Right forelimb (tissue), 1 donor: ENCODE measurements around the gene TEX12.
"Not testable (repeated sequence)": the region's sequence is repeated elsewhere in the genome, so short reads cannot be mapped to it uniquely, and the experiment has no call there.

ENCODE experiments used
- DNase-seq: peaks from one replicate; pipeline ENCODE4 v3.0.0-alpha.2; 2018

TEX12 gene, protein sequence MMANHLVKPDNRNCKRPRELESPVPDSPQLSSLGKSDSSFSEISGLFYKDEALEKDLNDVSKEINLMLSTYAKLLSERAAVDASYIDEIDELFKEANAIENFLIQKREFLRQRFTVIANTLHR

DNA sequence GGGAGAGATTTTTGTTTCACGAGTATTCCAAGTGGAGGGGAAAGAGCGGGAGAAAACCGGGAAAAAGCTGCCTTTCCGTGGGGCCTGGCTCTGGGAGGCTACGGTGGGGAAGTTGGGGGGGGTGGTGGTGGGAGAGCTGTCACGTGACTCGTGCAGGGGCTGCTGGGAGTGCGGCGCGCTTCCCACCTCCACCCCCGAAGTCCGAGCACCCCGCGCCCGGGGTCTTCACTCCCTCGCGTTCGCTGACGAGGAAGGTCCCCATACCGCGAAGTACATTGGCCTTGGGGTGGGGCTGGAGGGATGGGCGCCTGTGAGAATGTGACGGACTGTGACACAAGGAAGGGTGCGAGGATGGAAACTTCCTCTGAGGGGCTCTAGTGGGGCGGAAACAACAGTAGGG, at the start of gene TEX12:
Gene TEX12 (plus strand): TSS at position 228 of the 400 bp plus-strand sequence. CDS start 1,897 bp downstream, outside the sequence.
- no peak for DNase-seq

DNA sequence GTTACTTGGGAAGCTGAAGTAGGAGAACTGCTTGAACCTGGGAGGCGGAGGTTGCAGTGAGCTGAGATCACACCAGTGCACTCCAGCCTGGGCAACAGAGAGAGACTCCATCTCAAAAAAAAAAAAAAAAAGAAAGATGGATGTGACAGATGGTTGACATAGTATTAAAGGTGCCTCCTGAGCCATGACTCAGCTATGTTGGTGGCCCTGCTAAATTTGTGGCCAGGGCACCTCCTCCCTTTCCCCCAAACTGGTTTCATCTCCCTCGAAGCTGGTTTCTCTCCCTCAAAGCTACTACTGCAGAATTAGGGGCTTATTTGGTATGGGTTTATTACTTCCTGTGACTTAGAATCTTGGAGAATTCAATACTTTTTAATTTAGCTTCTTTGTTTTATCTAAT, 49.0 kb upstream of the TEX12 start:
- no peak for DNase-seq

DNA sequence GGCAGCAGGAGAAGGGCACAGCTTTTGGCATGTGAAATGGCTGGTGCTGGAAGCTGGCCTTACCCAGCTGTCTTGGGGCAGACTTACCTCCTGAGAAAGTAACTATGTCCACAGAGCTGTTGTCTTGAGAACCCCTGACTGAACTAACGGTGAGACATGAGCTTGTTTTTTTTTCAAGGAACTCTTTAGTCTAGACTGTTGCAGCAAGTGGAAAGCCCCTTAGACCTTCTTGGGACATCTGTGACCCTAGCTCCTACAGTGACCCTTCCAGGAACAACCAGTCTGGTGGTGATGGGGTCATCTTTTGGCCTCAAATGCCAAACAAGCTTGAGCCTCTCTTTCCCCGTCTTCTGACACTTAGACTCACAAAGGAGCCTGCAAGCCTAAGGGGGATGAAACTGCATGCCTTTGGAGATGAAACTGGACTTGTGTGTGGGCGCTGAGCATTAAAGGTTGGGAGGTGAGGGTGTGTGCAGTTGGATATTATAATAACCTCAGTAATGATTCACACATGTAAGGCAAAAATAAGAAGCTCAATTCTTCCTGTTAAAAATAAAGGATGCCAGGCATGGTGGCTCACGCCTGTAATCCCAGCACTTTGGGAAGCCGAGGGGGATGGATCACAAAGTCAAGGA, 45.1 kb upstream of the TEX12 start:
- DNase-seq: no peak

DNA sequence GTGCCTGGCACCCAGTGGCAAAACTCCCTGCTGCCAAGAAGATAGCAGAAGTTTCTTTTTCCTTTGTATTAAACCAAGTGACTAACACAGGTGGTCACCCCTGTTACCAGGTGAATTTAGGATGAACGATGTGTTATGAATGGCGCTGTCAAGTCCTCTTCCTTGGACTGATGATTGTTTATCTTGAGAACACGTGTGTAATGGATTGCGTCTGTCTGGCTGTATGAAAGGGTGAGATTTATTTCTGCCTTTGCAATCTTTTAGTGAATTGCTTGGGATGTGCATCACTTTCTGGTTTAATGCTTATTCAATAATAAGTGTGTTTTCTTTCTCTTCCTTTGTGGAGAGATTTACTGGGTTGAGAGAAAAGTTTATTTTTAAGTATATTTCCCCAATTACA, 44.0 kb upstream of the TEX12 start:
- DNase-seq: no peak

DNA sequence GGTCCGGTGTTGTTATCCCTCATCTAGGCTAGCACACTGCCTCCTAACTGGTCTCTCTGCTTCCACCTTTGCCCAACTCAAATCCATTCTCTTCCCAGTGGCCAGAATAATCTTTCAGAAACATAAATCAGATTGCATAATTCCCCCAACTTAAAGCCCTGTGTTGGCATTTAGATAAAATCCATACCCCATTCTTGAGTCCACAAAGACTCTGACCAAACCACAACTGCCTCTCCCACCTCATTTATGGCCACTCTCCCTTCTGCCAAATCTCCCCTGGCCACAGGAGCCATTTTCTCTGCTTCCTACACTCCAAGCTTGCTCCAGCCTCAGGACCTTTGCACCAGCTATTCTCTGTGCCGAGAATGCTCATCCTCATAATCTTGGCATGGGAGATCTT, 40.1 kb upstream of the TEX12 start:
- DNase-seq: no peak

DNA sequence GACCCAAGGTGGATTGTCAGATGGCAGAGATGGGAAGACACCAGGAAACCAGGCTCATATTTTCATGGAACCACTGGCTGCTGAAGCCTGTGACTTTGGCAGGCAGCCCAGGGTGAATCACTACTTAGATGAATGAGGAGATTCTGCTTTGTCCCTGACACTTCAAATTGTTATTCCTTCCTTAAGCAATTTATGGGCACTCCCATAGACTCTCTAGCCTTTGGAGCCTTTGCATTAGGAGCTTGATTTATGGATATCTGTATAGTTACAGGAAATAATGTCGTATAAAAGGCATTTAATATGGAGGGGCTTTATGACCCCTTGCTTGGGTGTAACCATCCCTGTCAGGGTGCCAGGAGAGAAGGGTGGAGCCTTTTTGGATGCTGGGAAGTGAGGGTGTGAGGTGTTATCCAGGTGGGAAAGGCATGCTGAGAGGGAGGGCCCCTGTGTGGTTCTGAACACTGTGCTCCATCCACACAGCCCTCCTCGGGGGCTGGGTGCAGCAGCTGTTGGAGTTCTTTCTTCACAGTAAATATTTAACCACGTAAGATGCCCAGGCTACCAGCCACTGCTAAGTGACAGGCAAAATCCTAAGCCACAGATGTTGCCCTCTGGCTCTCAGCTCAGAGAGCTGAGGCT, 38.6 kb upstream of the TEX12 start:
- DNase-seq: no peak

DNA sequence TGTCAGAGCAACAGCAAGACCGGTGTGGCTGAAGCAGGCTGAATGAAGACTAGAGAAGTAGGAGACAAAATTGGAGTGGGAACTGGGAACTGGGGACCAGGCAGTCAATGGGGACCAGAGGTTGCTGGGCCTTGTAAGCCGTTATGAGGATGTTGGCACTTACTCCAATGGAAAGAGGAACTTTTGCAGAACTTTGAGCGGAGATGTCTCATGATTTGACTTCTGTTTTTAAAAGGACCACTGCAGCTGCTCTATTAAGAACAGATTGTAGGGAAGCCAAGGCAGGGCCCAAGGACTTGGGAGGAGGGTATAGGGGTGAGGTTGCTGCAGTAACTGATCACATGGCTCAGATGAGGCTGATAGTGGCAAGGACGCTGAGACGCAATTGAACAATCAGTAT, 37.5 kb upstream of the TEX12 start:
- no peak for DNase-seq

DNA sequence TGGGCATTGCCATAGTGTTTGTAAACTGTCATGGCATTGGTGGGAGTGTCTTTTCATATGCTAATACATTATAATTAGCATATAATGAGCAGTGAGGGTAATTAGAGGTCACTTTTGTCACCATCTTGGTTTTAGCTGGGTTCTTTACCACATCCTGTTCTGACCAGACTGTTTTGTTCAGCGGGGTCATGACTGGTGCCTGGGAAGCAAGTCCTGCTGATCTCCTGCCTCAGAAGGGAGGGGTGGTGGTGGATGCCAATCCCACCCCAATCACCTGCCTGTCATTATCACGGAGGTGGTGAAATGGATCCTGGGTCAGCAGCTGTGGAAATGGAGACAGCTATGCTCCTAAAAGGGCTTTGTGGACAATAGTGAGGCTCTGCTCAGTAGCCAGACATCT, 34.4 kb upstream of the TEX12 start:
- no peak for DNase-seq

DNA sequence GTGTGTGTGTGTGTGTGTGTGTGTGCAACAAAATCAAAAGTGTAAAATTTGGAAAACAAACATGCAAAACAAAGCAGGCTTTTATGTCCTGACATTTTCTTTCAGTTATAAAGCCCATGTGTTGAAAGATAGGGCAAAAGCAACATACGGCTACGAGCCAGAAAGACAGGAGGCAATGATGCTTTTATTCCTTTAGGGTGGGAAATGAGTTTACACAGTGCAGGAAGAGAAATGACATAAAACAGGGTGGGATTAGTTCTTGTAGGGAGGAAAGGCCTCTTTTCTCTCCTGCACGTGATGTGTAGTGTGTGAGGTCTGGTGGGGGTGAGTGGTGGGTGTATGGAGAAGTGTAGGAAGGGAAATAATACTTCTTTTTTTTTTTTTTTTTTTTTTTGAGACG, 32.7 kb upstream of the TEX12 start:
- no peak for DNase-seq

DNA sequence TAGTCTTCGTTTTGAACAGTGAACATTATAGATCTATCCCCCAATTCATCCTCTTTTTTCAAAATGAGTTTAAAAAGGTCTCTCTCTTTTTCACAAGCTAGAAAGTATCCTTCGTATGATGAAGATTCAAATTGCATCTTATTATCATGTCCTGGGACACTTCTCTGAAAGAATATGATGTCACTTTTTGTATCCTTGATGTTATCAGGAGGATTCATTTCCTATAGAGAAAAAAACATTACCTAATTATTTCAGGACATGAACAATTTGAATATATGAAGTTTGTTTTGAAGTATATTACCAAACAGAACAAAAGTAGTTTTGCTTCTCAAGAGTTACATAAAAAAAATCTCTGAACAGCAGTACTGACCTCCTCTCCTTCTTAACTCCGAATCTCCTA, 23.6 kb upstream of the TEX12 start:
- DNase-seq: no peak

DNA sequence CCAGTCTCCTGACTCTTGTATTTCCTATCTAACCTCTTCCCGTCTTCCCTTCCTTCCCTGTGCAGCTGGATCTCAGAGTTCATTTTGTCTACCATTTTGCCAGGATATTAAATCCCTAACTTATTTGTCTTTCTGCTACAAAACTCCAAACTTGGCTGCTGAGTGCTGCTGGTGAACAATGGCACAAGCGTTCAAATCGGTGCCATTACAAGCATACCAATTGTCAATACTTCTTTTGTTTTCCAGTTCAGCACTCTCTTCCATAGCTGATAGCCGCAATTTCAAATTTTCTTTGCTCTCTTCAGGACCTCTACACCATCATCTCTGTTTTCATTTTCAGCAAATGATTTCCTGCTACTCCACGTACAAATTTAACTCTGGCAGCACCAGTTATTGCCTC, 16.7 kb upstream of the TEX12 start:
- DNase-seq: no peak

DNA sequence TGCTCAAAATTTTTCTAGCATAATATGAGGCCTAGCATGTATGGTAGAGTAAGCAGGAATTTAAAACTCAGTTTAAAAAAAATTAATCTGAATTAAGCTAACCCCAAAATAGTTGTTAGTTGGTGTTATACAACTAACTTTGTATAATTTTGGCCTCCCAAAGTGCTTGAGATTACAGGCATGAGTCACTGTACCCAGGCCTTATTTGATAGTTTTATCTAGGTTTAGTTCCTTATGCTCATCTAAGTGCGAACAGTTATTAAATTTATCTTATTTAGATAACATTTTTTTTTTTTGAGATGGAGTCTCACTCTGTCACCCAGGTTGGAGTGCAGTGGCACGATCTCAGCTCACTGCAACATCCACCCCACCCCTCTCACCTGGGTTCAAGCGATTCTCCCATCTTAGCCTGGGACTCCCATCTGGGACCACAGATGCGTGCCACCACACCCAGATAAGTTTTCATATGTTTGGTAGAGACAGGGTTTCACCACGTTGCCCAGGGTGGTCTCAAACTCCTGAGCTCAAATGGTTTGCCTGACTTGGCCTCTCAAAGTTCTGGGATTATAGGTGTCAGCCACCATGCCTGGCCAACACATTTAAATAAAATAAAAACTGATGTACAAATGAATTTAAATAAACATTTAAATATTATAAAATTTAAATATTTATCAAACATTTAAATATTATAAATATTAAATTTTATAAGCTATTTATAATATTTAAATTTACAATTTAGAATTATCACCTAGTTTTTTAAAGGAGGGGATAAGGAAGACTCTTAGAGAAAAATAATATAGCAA, 10.8 kb upstream of the TEX12 start:
- no peak for DNase-seq

DNA sequence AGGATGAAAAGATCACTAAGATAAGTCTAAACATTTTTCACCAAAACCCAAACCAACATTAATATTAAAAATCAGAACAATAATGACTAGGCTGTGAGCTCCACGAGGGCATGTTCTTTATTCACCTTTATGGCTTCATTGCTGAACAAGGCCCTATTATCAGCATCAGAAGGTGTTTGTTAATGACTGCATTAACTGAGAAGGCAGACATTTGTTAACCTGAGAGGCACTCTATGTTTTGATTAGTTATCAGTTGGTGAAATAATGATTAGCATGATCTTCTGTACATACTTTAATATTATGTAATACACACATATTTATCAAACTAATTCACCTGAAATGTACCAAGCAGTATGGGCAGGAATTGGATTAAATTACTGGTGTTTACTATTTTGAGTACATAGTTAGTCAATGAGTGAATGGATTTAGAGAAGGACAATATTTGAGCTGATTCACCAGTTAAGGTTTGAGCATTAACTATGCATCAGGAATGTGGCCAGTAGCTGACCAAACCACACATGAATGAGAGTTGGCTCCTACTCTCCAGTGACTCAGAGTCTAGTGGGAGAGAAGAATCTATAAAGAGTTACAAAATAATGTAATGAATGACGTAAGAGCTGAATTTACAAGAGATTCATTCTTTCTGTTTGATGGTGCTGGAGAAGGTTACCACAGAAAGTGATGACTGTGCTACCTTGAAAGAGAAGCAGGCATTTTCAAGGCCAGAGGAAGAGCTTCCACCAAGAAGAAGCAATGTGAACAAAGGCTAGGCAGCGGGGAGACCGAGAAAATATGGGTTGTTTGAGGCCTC, 10.0 kb upstream of the TEX12 start:
- DNase-seq: no peak

DNA sequence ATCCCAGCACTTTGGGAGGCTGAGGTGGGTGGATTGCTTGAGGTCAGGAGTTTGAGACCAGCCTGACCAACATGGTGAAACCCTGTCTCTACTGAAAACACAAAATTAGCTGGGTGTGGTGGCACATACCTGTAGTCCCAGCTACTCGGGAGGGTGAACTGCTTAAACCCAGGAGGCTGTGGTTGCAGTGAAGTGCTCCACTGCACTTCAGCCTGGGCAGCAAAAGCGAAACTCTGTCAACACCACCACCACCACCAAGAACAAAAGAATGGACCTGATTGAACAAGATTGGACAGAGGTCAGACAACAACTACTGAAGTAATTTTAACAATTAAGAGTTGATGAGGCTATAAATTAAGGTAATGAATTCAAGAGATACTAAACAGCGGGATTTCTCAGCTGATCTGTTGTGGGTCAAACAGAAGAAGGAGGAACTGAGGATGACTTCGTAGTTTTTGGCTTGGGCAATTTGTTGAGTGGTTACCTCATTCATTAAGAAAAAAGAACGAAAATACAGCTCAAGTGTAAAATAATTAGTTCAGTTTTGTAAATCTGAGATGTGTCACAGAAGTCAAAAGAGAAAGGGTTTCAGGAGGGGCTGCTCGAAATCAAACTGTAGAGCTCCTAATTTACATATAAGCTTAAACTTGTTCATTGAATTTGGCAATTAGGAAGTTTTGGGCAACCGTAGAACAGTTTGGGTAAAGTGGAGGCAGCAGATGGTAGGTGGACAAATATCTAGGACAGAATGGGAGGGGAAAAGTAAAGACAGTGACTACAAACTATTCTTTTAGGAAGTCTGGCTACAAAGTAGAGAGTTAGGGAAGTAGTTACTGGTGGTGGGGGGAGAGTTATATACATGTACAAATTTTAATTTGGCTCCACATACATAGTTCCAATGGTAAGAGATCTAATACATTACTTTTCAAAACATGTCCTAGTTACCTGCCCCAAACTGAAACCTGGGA, 7.8 kb upstream of the TEX12 start:
- no peak for DNase-seq

DNA sequence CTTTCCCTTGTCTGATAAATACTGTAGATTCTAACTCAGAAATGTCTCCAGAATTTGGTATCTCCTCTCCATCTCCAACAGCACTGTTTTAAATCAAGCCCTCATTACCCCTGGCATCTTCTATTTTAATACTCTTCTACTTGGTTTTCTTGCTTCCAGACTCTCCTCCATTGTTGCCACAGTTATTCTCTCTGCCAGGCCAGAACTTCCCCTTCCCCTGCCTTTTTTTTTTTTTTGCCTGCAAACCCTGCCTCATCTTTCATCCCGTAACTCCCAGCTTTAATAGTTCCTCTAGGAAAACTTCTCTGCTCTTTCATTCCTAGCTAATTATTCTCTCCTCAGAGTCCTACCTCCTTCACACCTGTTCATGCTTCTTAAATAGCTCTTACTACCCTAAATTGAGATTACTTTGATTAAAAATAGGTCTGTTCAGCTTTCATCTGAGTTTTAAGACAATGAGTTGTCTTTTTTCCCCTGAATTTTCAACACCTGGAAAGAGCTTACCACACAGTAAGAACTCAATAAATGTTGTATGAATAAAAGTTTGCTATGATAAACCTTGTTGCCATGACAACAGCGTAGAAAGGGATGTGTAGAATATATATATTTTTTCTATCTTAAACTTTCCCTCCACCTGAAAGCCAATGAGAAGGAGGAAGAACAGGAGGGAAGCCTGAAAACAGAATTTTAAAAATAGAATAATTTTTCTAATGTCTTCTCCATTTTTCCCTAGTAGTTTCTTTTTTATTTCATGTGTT, 6.9 kb upstream of the TEX12 start:
- no peak for DNase-seq

DNA sequence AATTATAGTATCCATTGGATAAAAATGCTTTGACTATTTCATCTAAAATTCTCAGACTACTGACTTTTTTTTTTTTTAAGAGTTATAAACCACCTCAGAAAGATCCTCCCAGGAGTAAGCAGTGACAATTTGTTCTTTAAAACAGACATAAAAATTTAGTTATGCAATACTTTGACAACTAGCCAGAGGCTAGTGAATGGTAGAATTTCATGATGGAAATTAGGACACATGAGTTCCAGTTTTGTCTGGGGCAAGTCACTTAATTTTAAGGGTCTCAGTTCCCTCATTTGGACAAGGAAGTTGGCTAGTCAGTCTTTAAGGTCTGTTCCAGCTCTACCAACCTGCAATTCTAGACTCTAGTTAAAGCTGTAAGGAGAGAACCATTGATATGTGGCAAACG, 6.2 kb upstream of the TEX12 start:
- no peak for DNase-seq

DNA sequence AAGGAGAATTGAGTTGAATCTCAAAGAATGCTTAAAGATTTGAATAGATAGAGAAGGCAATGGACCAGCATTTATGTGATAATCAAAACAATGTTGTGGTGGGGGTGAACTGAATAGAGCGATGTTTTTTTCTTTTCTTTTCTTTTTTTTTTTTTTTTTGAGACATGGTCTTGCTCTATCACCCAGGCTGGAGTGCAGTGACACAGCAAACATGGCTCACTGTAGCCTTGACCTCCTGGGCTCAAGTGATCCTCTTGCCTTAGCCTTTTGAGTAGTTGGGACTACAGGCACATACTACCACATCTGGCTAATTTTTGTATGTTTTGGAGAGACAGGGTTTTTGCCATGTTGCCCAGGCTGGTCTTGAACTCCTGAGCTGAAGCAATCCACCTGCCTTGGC, 5.0 kb upstream of the TEX12 start:
- DNase-seq: not testable (repeated sequence)

DNA sequence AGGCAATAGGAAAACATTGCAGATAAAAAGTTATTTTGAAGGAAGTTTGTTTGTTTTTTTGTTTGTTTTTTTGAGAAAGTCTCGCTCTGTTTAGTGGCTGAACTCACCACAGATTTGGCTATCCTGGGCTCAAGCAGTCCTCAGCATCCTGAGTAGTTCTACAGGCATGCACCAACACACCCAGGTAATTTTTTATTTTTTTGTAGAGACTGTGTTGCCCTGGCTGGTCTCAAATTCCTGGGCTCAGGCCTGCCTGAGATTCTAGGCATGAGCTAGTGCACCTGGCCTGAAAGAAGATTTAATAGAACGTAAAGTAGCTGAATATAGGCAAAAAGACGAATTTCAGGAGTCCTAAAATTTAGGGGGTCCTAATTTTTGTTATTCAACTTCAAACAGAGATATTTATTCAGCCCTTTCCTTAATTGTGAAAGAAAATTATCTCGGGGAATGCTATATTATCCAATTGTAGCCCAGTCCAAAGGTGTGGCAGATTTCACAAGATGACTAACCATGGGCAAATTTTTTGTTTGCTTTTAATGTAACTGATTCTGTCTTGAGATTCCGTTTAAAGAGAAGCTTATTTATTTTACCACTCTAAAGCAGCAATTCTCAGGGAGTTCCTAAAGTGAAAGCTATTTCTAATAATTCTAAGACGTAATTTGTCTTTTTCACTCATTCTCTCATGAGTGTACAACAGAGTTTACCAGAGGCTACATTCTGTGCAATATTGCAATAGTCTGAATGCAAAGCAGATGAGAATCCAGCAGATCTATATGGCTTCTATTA, 4.2 kb upstream of the TEX12 start:
- no peak for DNase-seq

DNA sequence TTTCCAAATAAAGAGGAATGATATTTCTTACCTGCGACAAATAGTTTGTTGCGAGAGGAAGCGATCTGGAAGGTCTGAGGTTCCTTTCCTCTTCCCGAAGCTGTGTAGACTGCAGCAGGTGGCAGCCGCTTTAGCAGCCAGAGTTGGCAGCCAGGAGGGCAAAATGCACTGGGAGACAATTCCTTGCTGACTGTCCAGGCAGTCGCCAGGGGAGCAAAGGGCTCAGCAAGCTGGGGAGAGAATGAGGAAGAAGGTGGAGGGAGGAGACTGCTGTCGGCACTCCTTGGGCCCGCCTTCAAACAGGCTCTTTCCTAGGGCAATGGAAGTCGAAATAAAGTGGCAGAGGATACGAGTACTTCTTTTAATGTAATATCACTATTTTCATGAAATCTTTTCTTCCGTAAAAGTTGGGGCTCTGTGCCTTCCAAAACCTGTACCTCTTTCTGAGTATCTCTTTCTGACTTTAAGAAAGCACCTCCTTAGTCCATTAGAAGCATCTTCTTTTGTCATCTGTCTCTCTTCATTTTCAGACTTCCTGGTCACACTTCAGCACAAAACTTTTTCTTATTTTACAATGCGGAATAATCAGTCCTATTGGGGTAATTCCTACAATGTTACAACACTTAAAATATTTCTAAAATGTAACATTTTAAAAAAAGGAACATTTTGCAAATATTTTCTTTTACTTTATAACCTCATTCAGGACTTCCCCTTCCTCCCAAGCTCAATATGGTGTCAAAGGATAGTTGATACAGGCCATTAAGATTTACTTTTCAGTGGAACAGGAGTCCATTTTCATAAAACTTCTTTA, 3.1 kb upstream of the TEX12 start, which contains the start of gene IL18:
Gene IL18 (minus strand): TSS at position 220 of the 811 bp plus-strand sequence. CDS start 9,041 bp downstream, outside the sequence.
- DNase-seq: no peak
